Large intestine (tissue), 3 donors: ENCODE results near the gene MORN4. TPM values are rescaled to one million over a fixed set of nuclear protein-coding genes. Genes with fewer than 3 reads are reported as not detected.

Experiments used
- DNase-seq, 2 donors: peaks; one replicate each; pipeline versions ENCODE4 v3.0.0 to v3.0.0-alpha.2; 2013
- H3K27ac ChIP-seq: one replicate; pipeline ENCODE4 v1.5.1; 2013; ENCODE audit warnings: low read length
- H3K27me3 ChIP-seq: 2 replicates; pipeline ENCODE4 v1.6.1; 2013; ENCODE audit warnings: low read length; ENCODE audit not compliant: control insufficient read depth, insufficient read depth
- H3K36me3 ChIP-seq: 2 replicates; pipeline ENCODE4 v1.6.1; 2013; ENCODE audit warnings: low read length; ENCODE audit not compliant: control insufficient read depth, insufficient read depth
- H3K4me1 ChIP-seq: one replicate; pipeline ENCODE4 v1.6.1; 2013; ENCODE audit warnings: low read length; ENCODE audit not compliant: control insufficient read depth, insufficient read depth
- H3K4me3 ChIP-seq: one replicate; pipeline ENCODE4 v1.5.1; 2013; ENCODE audit warnings: low read length
- H3K9me3 ChIP-seq: one replicate; pipeline ENCODE4 v1.6.1; 2013; ENCODE audit warnings: mild to moderate bottlenecking, low read depth, low read length, moderate library complexity; ENCODE audit not compliant: control insufficient read depth
- WGBS: methylation state at CpG from one replicate; pipeline ENCODE4 v1.1.5; 2013; ENCODE audit warnings: low lambda C conversion rate; ENCODE audit not compliant: insufficient coverage; 5-methylcytosine and 5-hydroxymethylcytosine counted together
- polyA plus RNA-seq: library from polyadenylated mRNA; unstranded; fragments of 120-200 nt; gene quantifications from one replicate; pipeline ENCODE4 v1.2.1, GENCODE V29; 2013

Gene MORN4
- polyA plus RNA-seq, 1 donor = 18.7 TPM

GRCh38 chr10:97598407-97599271 is 34.7 kb downstream of the MORN4 start:
- no peak for DNase-seq
- Histone ChIP-seq H3K9me3 (no peaks in the 10 kb centered on the region), H3K27ac (no peak overlapping the region), H3K4me3 (no peak overlapping the region), H3K27me3 (no peaks in the 10 kb centered on the region), H3K4me1 (no peaks in the 10 kb centered on the region), H3K36me3 (no peaks in the 10 kb centered on the region)
- no CpG with 5 or more reads among the region's 19 CpGs for WGBS

- no CpG with 5 or more reads among the region's 2 CpGs for WGBS
- Histone ChIP-seq H3K9me3 (no peaks in the 10 kb centered on the region), H3K4me1 (no peaks in the 10 kb centered on the region), H3K36me3 (no peaks in the 10 kb centered on the region), H3K4me3 (no peak overlapping the region), H3K27me3 (no peaks in the 10 kb centered on the region), H3K27ac (no peak overlapping the region)
- no peak for DNase-seq
These were observed 35.5 kb downstream of the MORN4 start for GRCh38 chr10:97597778-97598177.

DNA sequence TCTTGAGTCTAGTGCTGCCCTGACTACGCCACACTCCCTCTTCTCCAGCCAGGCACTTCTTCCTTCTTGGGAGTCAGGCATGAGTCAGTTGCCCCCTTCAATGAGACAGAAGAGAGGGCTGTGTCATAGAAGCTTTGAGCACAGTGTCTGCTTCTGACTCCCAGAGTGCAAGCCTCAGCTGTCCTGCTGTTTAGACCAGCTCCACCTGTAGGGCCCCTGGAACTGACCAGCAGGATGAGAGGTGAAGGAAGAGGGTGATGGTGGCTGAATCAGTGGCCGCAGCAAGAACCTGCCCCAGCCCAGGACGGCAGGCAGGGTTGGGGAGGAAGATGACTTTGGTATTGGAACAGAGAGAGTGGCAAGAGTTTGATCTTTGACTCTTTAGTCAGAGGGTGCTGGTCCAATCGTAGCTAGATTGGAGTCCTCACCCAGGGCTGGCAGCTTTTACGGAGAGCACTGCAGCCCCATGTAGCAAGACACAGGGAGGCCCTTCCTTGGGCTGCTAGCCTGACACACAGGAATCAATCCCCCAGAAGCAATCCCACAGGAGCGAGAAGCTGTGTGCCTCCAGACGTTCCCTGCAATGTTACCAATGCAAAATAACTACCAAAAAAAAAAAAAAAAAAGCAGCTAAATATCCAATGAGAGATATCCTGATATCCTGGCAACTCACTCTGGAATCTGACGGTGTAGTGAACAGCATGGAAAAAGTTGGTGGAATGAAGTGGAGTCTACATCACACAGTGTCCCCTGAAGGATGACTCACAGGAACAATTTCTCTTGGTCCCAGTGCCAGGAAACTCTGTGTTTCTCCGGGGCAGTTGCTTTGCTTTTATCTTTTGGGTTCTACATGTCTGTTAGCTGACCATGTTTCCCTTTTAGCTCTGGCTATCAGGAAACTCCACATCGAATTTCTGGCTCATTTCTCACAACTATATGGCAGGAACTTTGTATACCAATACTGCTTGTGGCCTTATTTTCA is 36.9 kb downstream of the MORN4 start:
- H3K27ac ChIP-seq = no peak overlapping the region
- H3K9me3 ChIP-seq = no peaks in the 10 kb centered on the region
- no peaks in the 10 kb centered on the region for H3K27me3 ChIP-seq
- no peaks in the 10 kb centered on the region for H3K36me3 ChIP-seq
- H3K4me1 ChIP-seq = no peaks in the 10 kb centered on the region
- no peak overlapping the region for H3K4me3 ChIP-seq
- no peak for DNase-seq
- 60% methylated on average over 2 of the region's 10 CpGs for WGBS

DNA sequence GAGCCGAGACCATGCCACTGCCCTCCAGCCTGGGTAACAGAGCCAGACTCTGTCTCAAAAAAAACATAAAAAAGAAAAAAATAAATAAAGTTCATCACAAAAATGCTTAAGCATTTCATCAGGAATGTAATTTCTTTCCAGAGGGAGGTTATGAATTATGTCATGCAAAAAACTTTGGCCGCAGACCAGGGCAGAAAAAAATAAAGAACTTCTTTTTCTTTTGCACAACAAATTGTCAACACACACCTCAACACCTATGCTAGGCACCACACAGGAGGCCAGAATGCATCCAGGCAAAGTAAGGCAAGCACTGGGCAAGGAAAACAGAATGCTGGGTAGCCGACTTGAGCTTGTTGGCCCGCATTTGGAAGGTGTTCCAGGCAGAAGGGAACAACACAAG is 39.9 kb downstream of the MORN4 start:
- Histone ChIP-seq H3K4me3 (no peak overlapping the region), H3K27me3 (no peaks in the 10 kb centered on the region), H3K27ac (no peak overlapping the region), H3K4me1 (peaks cover 14% of the 10 kb centered on the region), H3K36me3 (no peaks in the 10 kb centered on the region), H3K9me3 (no peaks in the 10 kb centered on the region)
- 82% methylated on average over 2 of the region's 4 CpGs for WGBS
- DNase-seq = no peak

DNA sequence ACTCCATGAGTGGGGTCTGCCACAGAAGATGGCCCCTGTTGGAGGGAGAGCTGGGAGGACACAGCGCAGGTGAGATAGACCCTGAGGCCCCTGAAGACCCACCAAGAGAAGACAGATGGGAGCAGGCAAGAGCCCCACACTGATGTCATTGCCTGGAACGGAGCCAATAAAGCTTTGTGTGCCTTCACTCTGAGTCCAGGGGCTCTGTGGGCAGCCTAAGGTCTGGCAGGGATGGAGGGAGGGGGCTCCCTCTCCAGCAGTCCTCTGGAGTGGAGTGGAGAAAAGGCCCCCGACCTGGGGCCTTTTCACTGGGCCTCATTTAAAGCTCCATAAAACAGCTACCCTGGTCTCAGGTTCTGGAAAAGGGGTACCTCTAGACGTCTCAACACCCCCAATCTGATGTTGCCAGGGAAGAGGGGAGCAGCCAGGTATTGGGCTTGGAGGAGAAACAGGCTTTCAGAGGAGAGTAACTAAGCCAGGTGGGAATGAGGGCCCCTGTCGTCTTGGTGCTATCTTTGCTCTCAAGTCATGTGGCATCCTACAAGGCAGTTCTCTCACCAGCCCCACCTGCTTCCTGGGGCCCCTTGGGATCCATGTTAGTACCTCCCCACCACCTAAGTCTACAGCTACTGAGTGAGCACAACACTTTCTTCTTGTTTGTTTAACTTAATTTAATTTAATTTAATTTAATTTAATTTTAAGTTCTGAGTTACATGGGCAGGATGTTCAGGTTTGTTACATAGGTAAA is 42.4 kb downstream of the MORN4 start:
- WGBS = no CpG with 5 or more reads among the region's 5 CpGs
- H3K9me3 ChIP-seq = no peaks in the 10 kb centered on the region

GRCh38 chr10:97590082-97590747 is 43.1 kb downstream of the MORN4 start:
- Histone ChIP-seq H3K9me3 (no peaks in the 10 kb centered on the region), H3K27me3 (no peaks in the 10 kb centered on the region), H3K4me3 (no peak overlapping the region), H3K36me3 (no peaks in the 10 kb centered on the region), H3K27ac (no peak overlapping the region), H3K4me1 (peaks cover 14% of the 10 kb centered on the region)
- 60% methylated on average over 1 of the region's 15 CpGs for whole genome bisulfite sequencing
- DNase-seq = no peak

More for the DNA sequence above, 42.4 kb downstream of the MORN4 start:
- Histone ChIP-seq H3K4me1 (peaks cover 14% of the 10 kb centered on the region), H3K27ac (no peak overlapping the region), H3K27me3 (no peaks in the 10 kb centered on the region), H3K36me3 (no peaks in the 10 kb centered on the region), H3K4me3 (no peak overlapping the region)
- DNase-seq = peak; percentile 33 to 69

DNA sequence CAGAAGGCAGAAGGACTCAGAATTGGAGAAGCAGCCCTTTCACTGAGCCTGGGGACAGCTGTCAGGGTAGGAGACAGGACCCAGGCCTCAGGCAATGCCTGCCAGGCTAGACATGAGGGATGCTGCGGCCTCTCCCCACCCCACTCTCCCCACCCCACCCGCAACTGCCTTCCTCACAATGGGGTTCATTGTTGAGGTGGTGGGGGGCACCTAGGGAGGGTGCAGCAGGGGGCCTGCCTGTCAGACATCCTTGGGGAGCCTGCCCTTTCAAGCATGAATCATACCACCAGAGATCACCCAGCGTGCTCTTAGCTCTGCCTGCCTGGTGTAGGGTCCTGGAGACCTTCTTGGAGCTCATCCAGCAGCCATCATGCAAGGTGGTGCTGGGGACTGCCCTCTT is 43.8 kb downstream of the MORN4 start, which contains the start of gene C10orf62:
C10orf62 (plus strand) TSS at position 243 of the 400 bp plus-strand sequence. CDS start 177 bp downstream, outside the sequence.
- Histone ChIP-seq H3K27ac (no peak within 1 kb of the TSS), H3K36me3 (no peaks in the 10 kb centered on the region), H3K4me1 (peaks cover 14% of the 10 kb centered on the region), H3K4me3 (no peak within 1 kb of the TSS), H3K9me3 (no peaks in the 10 kb centered on the region), H3K27me3 (no peaks in the 10 kb centered on the region)
- WGBS = no CpG with 5 or more reads among the region's 3 CpGs
- DNase-seq = no peak

DNA sequence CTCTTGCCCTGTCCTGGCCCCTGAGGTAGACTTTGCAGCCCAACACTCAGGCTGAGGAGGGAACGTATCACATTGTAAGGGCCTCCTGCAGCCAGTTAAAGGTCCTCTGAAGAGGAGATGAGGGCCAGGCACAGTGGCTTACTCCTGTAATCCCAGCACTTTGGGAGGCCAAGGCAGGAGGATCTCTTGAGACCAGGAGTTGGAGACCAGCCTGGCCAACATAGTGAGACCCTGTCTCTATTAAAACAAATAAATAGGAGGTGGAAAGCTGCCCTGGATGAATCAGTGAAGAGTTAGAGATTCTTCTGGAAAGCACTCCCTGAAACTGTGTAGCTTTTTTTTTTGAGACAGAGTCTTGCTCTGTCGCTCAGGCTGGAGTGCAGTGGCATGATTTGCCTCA is 46.1 kb downstream of the MORN4 start:
- Histone ChIP-seq H3K4me1 (peaks cover 20% of the 10 kb centered on the region), H3K9me3 (no peaks in the 10 kb centered on the region), H3K36me3 (no peaks in the 10 kb centered on the region), H3K27me3 (no peaks in the 10 kb centered on the region), H3K4me3 (no peak overlapping the region), H3K27ac (no peak overlapping the region)
- DNase-seq = no peak
- WGBS = no CpG with 5 or more reads among the region's 2 CpGs

GRCh38 chr10:97585439-97585811 is 47.9 kb downstream of the MORN4 start:
- peaks cover 14% of the 10 kb centered on the region for H3K4me1 ChIP-seq
- no peak for DNase-seq
- H3K4me3 ChIP-seq = no peak overlapping the region
- no peak overlapping the region for H3K27ac ChIP-seq
- H3K9me3 ChIP-seq = no peaks in the 10 kb centered on the region
- WGBS = no CpG with 5 or more reads among the region's 5 CpGs
- no peaks in the 10 kb centered on the region for H3K36me3 ChIP-seq
- H3K27me3 ChIP-seq = no peaks in the 10 kb centered on the region
